Dermis microvascular lymphatic vessel endothelial cell (primary cell): ENCODE data around the gene SAXO2. TPM values are rescaled to one million over a fixed set of nuclear protein-coding genes. Genes with fewer than 3 reads are reported as not detected.
"Not testable (repeated sequence)": the region's sequence is repeated elsewhere in the genome, so short reads cannot be mapped to it uniquely, and the experiment has no call there.

Experiments used
- DNase-seq, 2 donors: peaks; one replicate each; pipeline versions ENCODE4 v3.0.0 to v3.0.0-alpha.2; 2010; ENCODE audit warnings: low read depth in 2 of 2
- total RNA-seq: library from RNA; depleted of rRNA; stranded (reverse); fragments of >200 nt; gene quantifications from 2 replicates; pipeline ENCODE4 v1.2.1, GENCODE V29; 2014

Gene SAXO2
- total RNA-seq, 1 donor from 2014 or later = 0.26 TPM

- DNase-seq = not testable (repeated sequence)
These were observed 71.3 kb downstream of the SAXO2 start for GRCh38 chr15:82333603-82334553.

Other genes starting within 250 kb of the SAXO2 start
- gene MEX3B, start 216.8 kb upstream of the SAXO2 start, total RNA-seq = 4.1 and 6.6 TPM in 2 replicates
- gene EFL1, start 84 bp upstream of the SAXO2 start, total RNA-seq = 14.4 and 19.8 TPM in 2 replicates
- gene GOLGA6L10, start 86.7 kb downstream of the SAXO2 start, total RNA-seq = under 0.01 and 0.51 TPM in 2 replicates
- gene GOLGA6L9, start 167.0 kb downstream of the SAXO2 start, total RNA-seq = 0.51 and 0.63 TPM in 2 replicates